Germinal center (tissue), 1 donor: ENCODE data around the gene ANXA6.

Experiments used
- DNase-seq: peaks from one replicate; pipeline ENCODE4 v3.0.0; 2012; ENCODE audit warnings: mixed read lengths, low spot score

ANXA6 gene

GRCh38 chr5:151101746-151102145, 55.8 kb downstream of the ANXA6 start:
- no peak for DNase-seq

DNA sequence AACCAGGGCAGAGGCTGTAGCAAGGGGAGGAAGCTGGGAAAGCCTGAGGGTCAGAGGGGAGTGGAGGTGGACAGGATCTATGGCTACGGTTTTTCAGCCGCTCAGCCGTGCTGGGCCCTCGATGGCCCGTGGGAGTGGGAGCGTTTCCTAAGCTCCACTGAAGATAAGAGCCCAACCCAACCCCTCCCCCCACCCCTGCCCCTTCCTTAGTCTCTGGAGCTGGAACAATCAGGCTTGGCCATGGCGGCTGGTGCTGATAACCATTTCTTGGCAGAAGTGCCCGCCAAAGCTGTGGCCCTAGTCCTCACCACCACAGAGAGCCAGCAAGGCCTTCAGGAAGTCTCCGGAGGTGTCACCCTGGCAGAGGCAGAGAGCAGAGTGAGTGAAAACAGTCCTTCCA, 56.4 kb downstream of the ANXA6 start:
- no peak for DNase-seq

GRCh38 chr5:151100681-151101080, 56.9 kb downstream of the ANXA6 start:
- DNase-seq = no peak

DNA sequence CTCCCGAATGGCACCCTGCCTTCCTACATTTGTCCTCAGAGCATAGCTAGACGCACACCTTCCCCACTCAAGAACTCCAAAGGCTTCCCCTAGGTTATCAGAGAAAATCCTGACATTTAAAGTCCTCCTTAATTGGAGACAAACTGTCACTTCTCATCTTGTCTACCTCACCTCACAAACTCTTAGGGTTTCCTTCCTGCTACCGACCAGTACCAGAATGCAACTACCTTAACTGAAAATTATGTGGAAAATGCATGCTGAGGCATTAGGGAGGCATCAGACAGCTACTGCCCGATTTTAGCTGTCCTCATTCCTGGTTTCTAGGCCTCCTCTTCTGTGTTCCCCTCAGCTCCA, 58.8 kb downstream of the ANXA6 start:
- DNase-seq = no peak

GRCh38 chr5:151097820-151098767, 59.5 kb downstream of the ANXA6 start:
- no peak for DNase-seq

GRCh38 chr5:151097061-151097460, 60.5 kb downstream of the ANXA6 start:
- no peak for DNase-seq

- no peak for DNase-seq
These were observed 61.6 kb downstream of the ANXA6 start for GRCh38 chr5:151096001-151096373.

DNA sequence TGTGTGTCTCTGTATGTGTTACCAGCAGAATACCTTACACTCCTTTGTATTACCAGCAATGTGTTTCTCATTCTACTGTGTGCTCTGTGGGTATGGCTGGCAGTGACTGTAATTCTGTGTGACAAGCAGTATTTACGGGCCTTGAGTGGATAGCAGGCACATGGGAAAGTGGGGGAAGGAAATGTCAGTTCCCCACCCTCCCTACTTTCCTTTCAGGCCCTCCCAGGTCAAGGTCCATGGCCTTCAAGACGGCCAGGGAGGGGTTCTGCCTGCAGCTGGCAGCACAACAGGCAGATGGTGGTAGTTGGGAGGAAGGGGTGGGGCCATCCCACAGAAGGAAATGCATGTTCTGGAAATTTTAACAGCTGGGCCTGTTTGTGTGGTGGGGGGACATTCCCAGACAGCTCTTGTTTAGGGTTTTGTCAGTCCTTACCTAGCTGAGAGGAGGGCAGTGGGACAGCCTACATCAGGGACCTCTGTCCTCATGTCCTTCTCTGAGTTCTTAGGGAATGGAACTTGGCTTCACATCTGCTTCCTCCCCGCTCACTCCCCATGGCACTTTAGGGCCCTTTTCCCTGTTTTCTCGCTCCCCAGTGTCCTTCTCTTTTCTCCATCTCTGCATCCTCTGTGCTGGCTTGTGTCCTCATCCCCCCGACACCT, 62.1 kb downstream of the ANXA6 start:
- no peak for DNase-seq

DNA sequence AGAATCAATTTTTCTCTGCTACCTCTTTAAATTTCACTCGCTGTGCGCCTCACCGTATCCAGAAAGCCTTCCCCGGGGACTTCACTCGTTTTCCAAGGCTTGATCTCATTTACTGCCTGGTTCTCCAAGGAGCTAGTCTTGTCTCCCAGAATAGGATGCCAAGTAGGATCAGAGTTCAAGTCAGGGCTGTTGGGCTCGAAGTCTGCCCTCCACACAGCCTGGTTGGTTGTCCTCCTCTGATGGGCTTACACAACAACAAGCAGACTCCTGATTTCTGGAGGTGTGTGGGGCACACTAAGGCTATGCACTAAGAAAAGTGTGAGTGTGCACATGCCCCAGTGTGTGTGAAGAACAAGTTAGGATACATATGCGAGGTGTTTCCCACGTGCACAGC, 62.7 kb downstream of the ANXA6 start:
- no peak for DNase-seq

DNA sequence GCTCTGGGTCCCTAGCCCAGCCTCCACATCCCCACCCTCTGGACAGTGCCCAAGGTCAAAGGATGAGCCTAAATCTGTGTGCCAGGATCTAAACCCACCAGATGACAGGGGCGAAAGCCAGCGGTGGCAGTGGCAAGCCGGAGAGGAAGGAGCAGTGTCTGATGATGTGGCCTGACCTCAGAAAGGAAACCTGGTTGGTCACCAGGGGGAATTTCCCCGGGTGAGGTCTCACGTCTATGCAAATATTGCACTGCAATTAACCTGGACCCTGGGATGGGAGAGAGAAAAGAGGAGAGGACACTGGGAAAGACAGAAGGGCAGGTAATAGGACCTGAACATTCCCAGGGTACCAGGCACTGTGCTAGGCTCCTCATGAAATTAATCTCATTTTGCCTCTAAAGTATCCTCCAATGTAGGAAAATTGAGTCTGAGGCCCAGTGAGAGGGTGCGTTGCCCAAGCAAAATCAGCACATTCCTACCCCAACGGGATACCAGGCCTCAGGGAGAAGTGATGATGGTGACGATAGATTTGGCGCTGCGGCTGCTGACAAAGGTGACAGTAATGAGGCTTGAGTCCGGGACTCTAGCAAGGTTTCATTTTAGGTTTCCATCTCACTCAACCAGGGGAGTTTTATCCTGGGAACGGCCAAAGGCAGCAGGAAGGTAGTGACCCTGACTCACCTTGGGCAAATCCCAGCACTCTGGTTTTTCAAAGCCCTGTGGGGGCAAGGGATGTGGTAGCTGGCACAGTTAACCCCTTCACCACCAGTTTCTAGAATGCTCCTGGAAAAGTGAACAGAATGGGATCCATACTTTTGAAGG, 63.3 kb downstream of the ANXA6 start:
- peak; percentile 28 for DNase-seq

GRCh38 chr5:151093476-151093889, 64.1 kb downstream of the ANXA6 start:
- DNase-seq = no peak

GRCh38 chr5:151092762-151093161, 64.8 kb downstream of the ANXA6 start:
- no peak for DNase-seq

GRCh38 chr5:151089726-151090125, 67.9 kb downstream of the ANXA6 start:
- DNase-seq = no peak

GRCh38 chr5:151088986-151089385, 68.6 kb downstream of the ANXA6 start:
- DNase-seq = no peak

GRCh38 chr5:151087486-151087885, 70.1 kb downstream of the ANXA6 start:
- no peak for DNase-seq

- DNase-seq = peak; percentile 76
These were observed 70.6 kb downstream of the ANXA6 start for GRCh38 chr5:151086905-151087360.

DNA sequence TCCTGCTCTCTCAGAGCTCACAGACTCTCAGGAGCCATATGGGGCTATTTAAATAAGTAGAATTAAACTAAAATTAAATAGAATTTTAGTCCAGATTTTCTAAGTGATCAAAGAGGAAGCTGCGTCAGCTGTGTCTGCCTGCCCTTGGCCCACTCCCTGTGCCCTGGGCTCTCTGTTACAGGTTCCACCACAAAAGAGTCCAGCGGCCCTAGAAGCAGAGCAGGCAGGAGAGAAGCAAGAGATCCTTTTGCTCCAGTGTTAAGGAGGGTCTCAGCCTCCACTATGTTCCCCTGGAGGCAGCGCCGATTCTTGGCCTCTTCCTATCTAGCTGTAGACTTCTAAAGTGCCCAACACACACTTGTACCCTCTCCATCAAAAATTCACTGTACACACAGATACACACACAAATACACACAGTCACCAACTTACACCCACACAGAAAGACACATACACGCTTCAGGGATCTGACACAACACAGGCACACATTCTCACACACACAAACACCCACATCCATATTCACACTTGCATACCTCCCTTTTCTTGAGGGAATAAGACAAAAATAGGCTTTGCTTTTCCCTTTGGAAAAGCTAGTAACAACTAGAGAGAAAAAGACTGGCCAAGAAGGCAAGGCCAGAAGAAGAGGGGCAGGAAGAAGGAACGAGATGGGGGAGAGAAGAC, 71.2 kb downstream of the ANXA6 start:
- DNase-seq = no peak

GRCh38 chr5:151085517-151086041, 72.0 kb downstream of the ANXA6 start:
- no peak for DNase-seq

DNA sequence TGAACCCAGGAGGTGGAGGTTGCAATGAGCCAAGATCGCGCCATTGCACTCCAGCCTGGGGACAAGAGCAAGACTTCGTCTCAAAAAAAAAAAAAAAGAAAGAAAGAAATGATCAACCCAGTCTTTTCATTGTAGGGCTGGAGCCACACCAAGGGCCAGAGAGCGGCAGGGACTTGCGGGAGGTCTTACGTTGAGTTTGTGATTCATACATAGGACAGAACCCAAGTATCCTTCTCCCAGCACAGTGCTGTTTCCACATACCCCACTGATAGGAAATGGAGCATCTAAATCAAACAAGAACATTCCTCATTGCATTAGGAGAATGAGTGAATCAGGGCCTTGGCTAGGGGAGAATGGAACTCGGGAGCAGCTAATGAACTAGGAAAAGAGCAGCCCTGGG, 73.2 kb downstream of the ANXA6 start:
- no peak for DNase-seq

DNA sequence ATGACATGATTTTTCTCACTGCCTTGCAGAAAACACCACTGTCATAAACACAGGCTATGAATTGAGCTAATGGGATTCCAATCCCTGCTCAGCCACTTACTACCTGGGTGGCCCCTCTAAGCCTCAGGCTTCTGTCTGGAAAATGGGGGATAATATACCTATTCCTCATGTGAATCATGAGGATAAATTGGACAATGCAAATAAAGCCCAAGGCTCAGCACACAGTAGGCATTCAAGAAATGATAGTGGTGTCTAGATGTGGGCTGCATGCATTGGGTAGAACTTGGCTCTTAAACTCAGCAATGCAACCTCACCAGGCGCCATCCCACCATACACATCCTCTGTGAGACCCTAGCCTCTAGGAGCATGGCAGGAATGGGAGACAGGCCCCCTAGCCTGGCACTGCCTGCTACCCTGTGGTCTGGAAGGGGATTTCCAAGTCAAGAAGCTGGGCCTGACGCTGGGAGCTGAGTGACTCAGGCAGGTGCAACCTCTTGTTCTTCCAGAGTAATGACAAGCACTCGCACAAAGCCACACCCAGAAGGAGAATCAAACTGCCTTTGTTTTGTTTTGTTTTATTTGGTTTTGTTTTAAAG, 74.4 kb downstream of the ANXA6 start:
- no peak for DNase-seq

DNA sequence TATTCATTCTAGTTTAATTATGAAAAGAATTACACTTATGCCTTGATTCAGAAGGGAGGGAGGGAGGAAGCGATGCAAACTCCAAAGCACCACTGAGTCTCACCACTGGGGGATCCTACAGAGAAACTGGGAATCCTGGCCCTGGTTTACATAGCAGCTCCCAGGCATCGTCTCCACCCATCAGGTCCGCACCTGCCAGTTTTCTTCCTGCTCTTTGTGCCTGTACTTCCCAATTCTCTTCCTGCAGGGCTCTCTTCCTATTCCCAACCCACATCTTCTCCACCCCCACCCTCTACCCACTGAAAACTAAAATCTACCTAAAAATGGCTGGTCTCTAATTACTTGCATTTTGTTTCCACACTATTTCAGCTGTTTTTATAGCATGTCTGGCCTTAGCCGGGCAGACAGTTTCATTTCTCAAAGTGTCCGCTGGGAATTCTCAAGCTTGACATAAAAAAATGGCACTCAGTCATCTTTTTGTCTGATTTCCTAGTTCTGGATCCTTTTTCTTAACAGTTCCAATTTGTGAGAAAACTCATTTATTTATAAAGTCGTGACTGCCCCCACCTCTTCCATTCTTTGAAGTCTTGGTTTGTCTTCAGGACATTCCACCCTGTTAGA, 75.2 kb downstream of the ANXA6 start:
- DNase-seq = no peak
